Lower leg skin (tissue), 4 donors: ENCODE measurements around the gene IPCEF1. TPM values are rescaled to one million over a fixed set of nuclear protein-coding genes. Genes with fewer than 3 reads are reported as not detected.
"Not testable (repeated sequence)": the region's sequence is repeated elsewhere in the genome, so short reads cannot be mapped to it uniquely, and the experiment has no call there.

ENCODE experiments used
- DNase-seq, 2 donors: peaks; one replicate each; pipeline ENCODE4 v3.0.0-alpha.2; 2019; ENCODE audit warnings: low spot score in 2 of 2
- H3K4me3 ChIP-seq: fragments of 200-600 bp; sonication (generic); 2 replicates; pipeline ENCODE4 v1.5.1; 2017; ENCODE audit warnings: mild to moderate bottlenecking, low read depth; ENCODE audit not compliant: poor library complexity, severe bottlenecking
- CTCF ChIP-seq, 3 donors: fragments of 450-650 bp; IDR thresholded peaks; one replicate each; pipeline ENCODE4 v1.5.1; 2016; ENCODE audit warnings: antibody characterized with exemption in 3 of 3, mild to moderate bottlenecking in 3 of 3, moderate library complexity in 2 of 3
- POLR2A ChIP-seq, 2 donors: fragments of 450-650 bp; IDR thresholded peaks; one replicate each; pipeline ENCODE4 v1.6.1; 2016 to 2017; ENCODE audit warnings: antibody characterized with exemption in 2 of 2, mild to moderate bottlenecking in 1 of 2, moderate library complexity in 1 of 2
- WGBS, 2 donors: methylation state at CpG; one replicate each; pipeline ENCODE4 v1.1.5; 2018; 5-methylcytosine and 5-hydroxymethylcytosine counted together
- intact Hi-C: fragments of 100-400 bp; cut with DNase I; formaldehyde crosslinking; loops from one replicate; pipeline ENCODE4 v1.15.0; 2023; ENCODE audit warnings: low total_unique reads
- total RNA-seq, 4 donors: library from RNA; depleted of rRNA; stranded (reverse); fragments of >200 nt; gene quantifications; one replicate each; pipeline ENCODE4 v1.1.0, GENCODE V29; 2016

The IPCEF1 gene
- total RNA-seq, 4 donors from 2014 or later, result 0.67 to 1.7 (median 0.97) TPM

- DNase-seq, result no peak
- no peak overlapping the region for H3K4me3 ChIP-seq
- intact Hi-C loops, result no loop called here
These were observed 112.5 kb downstream of the IPCEF1 start for GRCh38 chr6:154243793-154244750.

GRCh38 chr6:154242617-154243357 lies 113.8 kb downstream of the IPCEF1 start:
- no peak overlapping the region for H3K4me3 ChIP-seq
- 82 to 85% methylated on average over 13 of the region's 13 CpGs for WGBS, 2 donors
- no peak for DNase-seq
- TF ChIP-seq POLR2A (IDR thresholded peaks at IDR 0.05) (no peak), CTCF (IDR thresholded peaks at IDR 0.05) (no peak)
- intact Hi-C loops, result no loop called here

More at GRCh38 chr6:154243793-154244750, 112.5 kb downstream of the IPCEF1 start:
- 69 to 74% methylated on average over 6 of the region's 6 CpGs for WGBS, 2 donors
- TF ChIP-seq POLR2A (IDR thresholded peaks at IDR 0.05) (no peak), CTCF (IDR thresholded peaks at IDR 0.05) (no peak)

GRCh38 chr6:154241581-154241980 lies 115.0 kb downstream of the IPCEF1 start:
- intact Hi-C loops, result no loop called here
- no peak for DNase-seq
- 91 to 93% methylated on average over 8 of the region's 8 CpGs for WGBS, 2 donors
- TF ChIP-seq CTCF (IDR thresholded peaks at IDR 0.05) (no peak), POLR2A (IDR thresholded peaks at IDR 0.05) (no peak)
- H3K4me3 ChIP-seq, result no peak overlapping the region

GRCh38 chr6:154241061-154241460 lies 115.5 kb downstream of the IPCEF1 start:
- 92 to 97% methylated on average over 11 of the region's 11 CpGs for WGBS, 2 donors
- intact Hi-C loops, DNase-seq, H3K4me3 ChIP-seq: not testable (repeated sequence)

- TF ChIP-seq POLR2A (IDR thresholded peaks at IDR 0.05) (no peak), CTCF (IDR thresholded peaks at IDR 0.05) (no peak)
- no peak for DNase-seq
- intact Hi-C loops, result no loop called here
- 66 to 79% methylated on average over 7 of the region's 7 CpGs for WGBS, 2 donors
- no peak overlapping the region for H3K4me3 ChIP-seq
These were observed 117.2 kb downstream of the IPCEF1 start for GRCh38 chr6:154239392-154239791.

- intact Hi-C loops, result no loop called here
- no peak for DNase-seq
- no peak for TF ChIP-seq POLR2A (IDR thresholded peaks at IDR 0.05)
- no peak for TF ChIP-seq CTCF (IDR thresholded peaks at IDR 0.05)
- 61 to 66% methylated on average over 2 of the region's 2 CpGs for WGBS, 2 donors
- no peak overlapping the region for H3K4me3 ChIP-seq
These were observed 117.8 kb downstream of the IPCEF1 start for GRCh38 chr6:154238831-154239230.
